Esophagus squamous epithelium (tissue), 5 donors: Measurements from ENCODE around the gene GTF2H3. TPM values are rescaled to one million over a fixed set of nuclear protein-coding genes. Genes with fewer than 3 reads are reported as not detected.

Source experiments
- DNase-seq: peaks from one replicate; lab custom pipeline; 2025; lab: John Stamatoyannopoulos, UW
- H3K27ac ChIP-seq, 4 donors: fragments of 200-600 bp; sonication (generic); one replicate each; pipeline ENCODE4 v1.5.1; 2016 to 2019; ENCODE audit warnings: mild to moderate bottlenecking in 1 of 4
- H3K27me3 ChIP-seq, 4 donors: fragments of 200-600 bp; sonication (generic); 1 replicate in 3 of 4; 2 replicates in 1 of 4; pipeline versions ENCODE4 v1.5.1 to v1.6.0; 2017 to 2021; ENCODE audit warnings: antibody characterized with exemption in 1 of 4
- H3K36me3 ChIP-seq, 3 donors: fragments of 200-600 bp; sonication (generic); one replicate each; pipeline ENCODE4 v1.5.1; 2016 to 2019
- H3K4me1 ChIP-seq, 3 donors: fragments of 200-600 bp; sonication (generic); one replicate each; pipeline ENCODE4 v1.5.1; 2017 to 2019
- H3K4me3 ChIP-seq, 4 donors: fragments of 200-600 bp; sonication (generic); 1 replicate in 3 of 4; 2 replicates in 1 of 4; pipeline ENCODE4 v1.5.1; 2016 to 2019; ENCODE audit warnings: mild to moderate bottlenecking in 2 of 4, moderate library complexity in 1 of 4
- H3K9me3 ChIP-seq, 3 donors: fragments of 200-600 bp; sonication (generic); one replicate each; pipeline ENCODE4 v1.5.1; 2016 to 2019
- POLR2A ChIP-seq, 4 donors: fragments of 450-650 bp; IDR thresholded peaks; one replicate each; pipeline ENCODE4 v1.6.1; 2017; ENCODE audit warnings: antibody characterized with exemption in 4 of 4, mild to moderate bottlenecking in 4 of 4, moderate library complexity in 3 of 4
- WGBS, 2 donors: methylation state at CpG; one replicate each; pipeline ENCODE4 v1.1.5; 2018; 5-methylcytosine and 5-hydroxymethylcytosine counted together
- intact Hi-C: fragments of 100-400 bp; cut with DNase I; formaldehyde crosslinking; loops from one replicate; pipeline ENCODE4 v1.15.0; 2022
- total RNA-seq, 4 donors: library from RNA; depleted of rRNA; stranded (reverse); fragments of >200 nt; gene quantifications; one replicate each; pipeline ENCODE4 v1.1.0, GENCODE V29; 2016
- TF ChIP-seq, protein P1 (sequence below), 6 experiments: fragments of 450-650 bp in 4 of 6; fragments of 200-600 bp in 2 of 6; sonication (generic) in 2 of 6; IDR thresholded peaks; one replicate each; pipeline ENCODE4 v1.5.1; 2016 to 2019; ENCODE audit warnings: antibody characterized with exemption in 6 of 6, mild to moderate bottlenecking in 4 of 6, moderate library complexity in 4 of 6
- donor health status: DM: yes; HTN: yes; CAD: no.

Gene GTF2H3
- total RNA-seq, 4 donors from 2014 or later = 20.6 to 50.2 (median 26.1) TPM

DNA sequence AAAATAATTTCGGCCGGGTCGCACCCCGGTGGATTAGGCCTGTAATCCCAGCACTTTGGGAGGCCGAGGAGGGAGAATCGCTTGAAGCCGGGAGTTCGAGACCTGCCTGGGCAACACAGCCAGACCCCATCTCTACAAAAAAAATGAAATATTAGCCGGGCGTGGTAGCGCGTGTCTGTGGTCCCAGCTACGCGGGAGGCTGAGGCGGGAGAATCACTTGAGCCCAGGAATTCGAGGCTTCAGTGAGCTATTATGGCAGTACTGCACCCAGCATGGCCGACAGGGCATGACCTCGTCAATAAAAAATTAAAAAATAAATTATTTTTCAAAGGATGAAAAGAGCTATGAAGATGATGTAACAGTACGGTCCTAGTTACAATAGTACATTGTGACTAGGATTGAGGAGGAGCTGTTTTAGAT, 523 bp downstream of the GTF2H3 start:
- TF ChIP-seq, protein P1, sequence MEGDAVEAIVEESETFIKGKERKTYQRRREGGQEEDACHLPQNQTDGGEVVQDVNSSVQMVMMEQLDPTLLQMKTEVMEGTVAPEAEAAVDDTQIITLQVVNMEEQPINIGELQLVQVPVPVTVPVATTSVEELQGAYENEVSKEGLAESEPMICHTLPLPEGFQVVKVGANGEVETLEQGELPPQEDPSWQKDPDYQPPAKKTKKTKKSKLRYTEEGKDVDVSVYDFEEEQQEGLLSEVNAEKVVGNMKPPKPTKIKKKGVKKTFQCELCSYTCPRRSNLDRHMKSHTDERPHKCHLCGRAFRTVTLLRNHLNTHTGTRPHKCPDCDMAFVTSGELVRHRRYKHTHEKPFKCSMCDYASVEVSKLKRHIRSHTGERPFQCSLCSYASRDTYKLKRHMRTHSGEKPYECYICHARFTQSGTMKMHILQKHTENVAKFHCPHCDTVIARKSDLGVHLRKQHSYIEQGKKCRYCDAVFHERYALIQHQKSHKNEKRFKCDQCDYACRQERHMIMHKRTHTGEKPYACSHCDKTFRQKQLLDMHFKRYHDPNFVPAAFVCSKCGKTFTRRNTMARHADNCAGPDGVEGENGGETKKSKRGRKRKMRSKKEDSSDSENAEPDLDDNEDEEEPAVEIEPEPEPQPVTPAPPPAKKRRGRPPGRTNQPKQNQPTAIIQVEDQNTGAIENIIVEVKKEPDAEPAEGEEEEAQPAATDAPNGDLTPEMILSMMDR (IDR thresholded peaks at IDR 0.05) = no peak
- no peak for TF ChIP-seq POLR2A (IDR thresholded peaks at IDR 0.05)
- 5 to 13% methylated on average over 12 to 18 of the region's 19 CpGs for WGBS, 2 donors
- Histone ChIP-seq H3K4me3 (peak overlapping the region; percentile 47 to 93 (median 78)), H3K27me3 (no peaks in the 10 kb centered on the region), H3K27ac (peak overlapping the region; percentile 84 to 92 (median 87)), H3K4me1 (peaks cover 8 to 33% (median 9%) of the 10 kb centered on the region in 3 donors), H3K36me3 (peaks cover 10 to 41% (median 23%) of the 10 kb centered on the region in 3 donors), H3K9me3 (no peaks in the 10 kb centered on the region)
- intact Hi-C loops = no loop called here
- DNase-seq = no peak

DNA sequence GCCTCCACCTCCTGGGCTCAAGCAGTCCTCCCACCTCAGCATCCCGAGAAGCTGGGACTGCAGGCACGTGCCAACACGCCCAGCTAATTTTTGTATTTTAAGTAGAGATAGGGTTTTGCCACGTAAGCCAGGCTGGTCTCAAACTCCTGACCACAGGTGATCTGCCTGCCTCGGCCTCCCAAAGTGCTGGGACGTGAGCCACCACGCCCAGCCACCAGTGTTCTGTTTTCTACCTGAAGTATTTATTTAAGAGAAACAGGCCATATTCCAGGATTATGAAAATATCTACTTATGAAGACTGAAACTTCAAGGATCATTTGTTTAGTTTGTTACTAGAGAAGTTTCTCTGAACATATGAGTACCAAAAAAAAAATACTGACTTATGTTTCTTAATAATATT, 10.3 kb downstream of the GTF2H3 start:
- DNase-seq = no peak
- no peak overlapping the region for H3K27ac ChIP-seq
- intact Hi-C loops = no loop called here
- H3K36me3 ChIP-seq = peaks cover 0 to 93% (median 28%) of the 10 kb centered on the region in 3 donors
- 70 to 83% methylated on average over 7 of the region's 7 CpGs for WGBS, 2 donors
- TF ChIP-seq POLR2A (IDR thresholded peaks at IDR 0.05) = no peak
- TF ChIP-seq, protein P1 (IDR thresholded peaks at IDR 0.05) = no peak
- H3K4me1 ChIP-seq = no peaks in the 10 kb centered on the region
- H3K4me3 ChIP-seq = no peak overlapping the region
- no peaks in the 10 kb centered on the region for H3K27me3 ChIP-seq
- no peaks in the 10 kb centered on the region for H3K9me3 ChIP-seq

DNA sequence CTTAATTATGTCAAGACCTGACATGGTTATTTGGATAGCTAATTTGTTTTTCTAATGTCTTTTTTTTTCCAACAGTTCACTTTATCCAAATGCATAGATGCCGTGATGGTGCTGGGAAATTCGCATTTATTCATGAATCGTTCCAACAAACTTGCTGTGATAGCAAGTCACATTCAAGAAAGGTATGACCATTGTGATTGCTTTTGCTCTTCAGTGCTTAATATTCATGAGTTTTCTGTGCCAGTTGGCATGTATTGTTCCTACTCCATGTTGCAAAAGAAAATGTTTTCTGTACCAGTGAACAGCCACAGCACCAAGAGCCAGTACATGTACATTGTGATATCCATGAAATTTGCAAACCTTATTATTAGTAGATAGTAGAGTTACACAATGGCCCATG, 11.8 kb downstream of the GTF2H3 start:
- Histone ChIP-seq H3K27ac (no peak overlapping the region), H3K4me1 (no peaks in the 10 kb centered on the region), H3K36me3 (peaks cover 0 to 96% (median 34%) of the 10 kb centered on the region in 3 donors), H3K9me3 (no peaks in the 10 kb centered on the region), H3K4me3 (no peak overlapping the region), H3K27me3 (no peaks in the 10 kb centered on the region)
- no peak for TF ChIP-seq POLR2A (IDR thresholded peaks at IDR 0.05)
- TF ChIP-seq, protein P1 (IDR thresholded peaks at IDR 0.05) = no peak
- intact Hi-C loops = no loop called here
- 93 to 97% methylated on average over 3 of the region's 3 CpGs for WGBS, 2 donors
- DNase-seq = no peak

DNA sequence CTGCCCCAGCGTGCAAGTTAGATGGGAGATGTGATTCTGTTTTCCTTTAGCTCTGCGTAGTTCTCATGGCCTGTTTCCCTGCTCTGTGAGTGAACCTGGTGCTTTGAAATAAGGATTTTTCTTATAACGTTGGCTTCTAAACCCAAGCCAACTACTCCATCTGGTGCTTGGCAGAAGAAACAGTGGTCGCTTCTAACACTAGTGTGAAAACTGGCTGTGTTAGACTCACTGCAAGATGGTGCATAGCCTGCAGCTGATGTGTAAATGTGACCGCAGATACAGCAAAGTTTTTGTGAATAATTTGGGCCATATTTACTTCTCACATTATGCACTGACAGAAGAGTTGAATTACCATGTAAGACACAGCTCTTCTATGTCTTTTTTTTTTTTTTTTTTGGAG, 12.2 kb downstream of the GTF2H3 start:
- Histone ChIP-seq H3K36me3 (peaks cover 0 to 96% (median 34%) of the 10 kb centered on the region in 3 donors), H3K9me3 (no peaks in the 10 kb centered on the region), H3K27me3 (no peaks in the 10 kb centered on the region), H3K27ac (no peak overlapping the region), H3K4me1 (no peaks in the 10 kb centered on the region), H3K4me3 (no peak overlapping the region)
- 81 to 82% methylated on average over 5 of the region's 5 CpGs for WGBS, 2 donors
- DNase-seq = no peak
- intact Hi-C loops = no loop called here
- no peak for TF ChIP-seq POLR2A (IDR thresholded peaks at IDR 0.05)
- TF ChIP-seq, protein P1 (IDR thresholded peaks at IDR 0.05) = no peak

DNA sequence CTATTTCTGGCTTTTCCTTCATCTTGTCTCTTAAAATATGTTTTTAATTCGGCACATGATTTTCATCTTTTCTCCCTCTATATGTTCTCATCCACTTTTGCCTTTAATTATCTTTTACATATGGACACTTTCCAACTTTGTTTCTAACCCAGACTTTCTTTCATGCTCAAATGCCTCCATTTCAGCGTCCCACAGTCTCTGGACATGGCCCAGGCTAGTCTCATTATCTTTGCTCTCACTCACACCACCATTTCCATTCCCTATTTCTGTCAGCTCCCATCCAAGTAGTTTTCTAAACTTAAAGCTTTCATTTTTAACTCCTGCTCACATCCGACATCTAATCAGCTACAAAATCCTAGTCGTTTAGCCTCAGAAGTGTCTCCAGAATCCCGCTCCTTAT, 14.8 kb downstream of the GTF2H3 start:
- TF ChIP-seq POLR2A (IDR thresholded peaks at IDR 0.05) = no peak
- TF ChIP-seq, protein P1 (IDR thresholded peaks at IDR 0.05) = no peak
- Histone ChIP-seq H3K4me3 (no peak overlapping the region), H3K9me3 (no peaks in the 10 kb centered on the region), H3K36me3 (peaks cover 0 to 98% (median 41%) of the 10 kb centered on the region in 3 donors), H3K4me1 (no peaks in the 10 kb centered on the region), H3K27me3 (no peaks in the 10 kb centered on the region), H3K27ac (no peak overlapping the region)
- no peak for DNase-seq
- 91 to 96% methylated on average over 5 of the region's 5 CpGs for WGBS, 2 donors
- intact Hi-C loops = no loop called here
